Measurements from ENCODE around the gene LSP1. TPM values are rescaled to one million over a fixed set of nuclear protein-coding genes. Genes with fewer than 3 reads are reported as not detected.

The LSP1 gene
- total and polyA plus RNA-seq, 8 donors = 2.4 to 26.8 (median 9.9) TPM

GRCh38 chr11:1847006-1847735 lies 5.7 kb upstream of the LSP1 start:
- H3K9me3 ChIP-seq = no peaks in the 10 kb centered on the region
- H3K4me3 ChIP-seq = no peak overlapping the region
- FAIRE-seq = no peak
- intact Hi-C loops (cut with DNase I) = no loop called here
- ATAC-seq = no peak
- H3K36me3 ChIP-seq = no peaks in the 10 kb centered on the region
- no peaks in the 10 kb centered on the region for H3K27me3 ChIP-seq
- 94 to 96% methylated on average over 34 of the region's 34 CpGs for WGBS, 2 donors
- no peak for TF ChIP-seq CTCF (IDR thresholded peaks at IDR 0.05)
- peaks cover 19 to 41% (median 37%) of the 10 kb centered on the region in 3 donors for H3K4me1 ChIP-seq
- no peak overlapping the region for H3K27ac ChIP-seq
- DNase-seq = peak in 2 of 6 donors; percentile 35 to 69

GRCh38 chr11:1847926-1848639 lies 4.8 kb upstream of the LSP1 start:
- H3K9me3 ChIP-seq = no peaks in the 10 kb centered on the region
- intact Hi-C loops (cut with DNase I) = no loop called here
- no peak for TF ChIP-seq CTCF (IDR thresholded peaks at IDR 0.05)
- no peaks in the 10 kb centered on the region for H3K36me3 ChIP-seq
- no peak overlapping the region for H3K27ac ChIP-seq
- H3K4me3 ChIP-seq = no peak overlapping the region
- H3K27me3 ChIP-seq = no peaks in the 10 kb centered on the region
- 82 to 85% methylated on average over 17 to 18 of the region's 18 CpGs for WGBS, 2 donors
- no peak for FAIRE-seq
- ATAC-seq = no peak
- peaks cover 14 to 35% (median 30%) of the 10 kb centered on the region in 3 donors for H3K4me1 ChIP-seq
- DNase-seq = peak in 2 of 6 donors; percentile 30 to 61

GRCh38 chr11:1848640-1849430 lies 4.0 kb upstream of the LSP1 start:
- 93% methylated on average over 19 of the region's 19 CpGs for WGBS, 2 donors
- DNase-seq = no peak
- TF ChIP-seq CTCF (IDR thresholded peaks at IDR 0.05) = no peak

GRCh38 chr11:1851468-1852180 lies 1.3 kb upstream of the LSP1 start:
- no peak for TF ChIP-seq CTCF (IDR thresholded peaks at IDR 0.05)
- Histone ChIP-seq H3K27ac (peak overlapping the region in 2 of 4 donors; percentile 58 to 62), H3K4me1 (peaks cover 0 to 4% (median 3%) of the 10 kb centered on the region in 3 donors), H3K9me3 (no peaks in the 10 kb centered on the region), H3K27me3 (no peaks in the 10 kb centered on the region), H3K4me3 (no peak overlapping the region), H3K36me3 (no peaks in the 10 kb centered on the region)
- ATAC-seq (no peak), FAIRE-seq (no peak), DNase-seq (peak in 2 of 6 donors; percentile 33 to 66)
- WGBS, 2 donors = 89 to 92% methylated on average over 15 to 21 of the region's 21 CpGs
- intact Hi-C loops (cut with DNase I) = no loop called here

More at GRCh38 chr11:1848640-1849430, 4.0 kb upstream of the LSP1 start:
- Histone ChIP-seq H3K4me1 (peaks cover 6 to 27% (median 22%) of the 10 kb centered on the region in 3 donors), H3K27ac (no peak overlapping the region), H3K36me3 (no peaks in the 10 kb centered on the region), H3K9me3 (no peaks in the 10 kb centered on the region), H3K27me3 (no peaks in the 10 kb centered on the region), H3K4me3 (no peak overlapping the region)
- FAIRE-seq (no peak), ATAC-seq (no peak)
- intact Hi-C loops (cut with DNase I) = no loop called here
